Fibroblast of villous mesenchyme (primary cell): Measurements from ENCODE around the gene EPHB2. TPM values are rescaled to one million over a fixed set of nuclear protein-coding genes. Genes with fewer than 3 reads are reported as not detected.

Experiments
- DNase-seq: peaks from one replicate; pipeline ENCODE4 v3.0.0-alpha.2; 2010; ENCODE audit warnings: low read depth
- H3K4me3 ChIP-seq: 2 replicates; pipeline ENCODE4 v1.5.1; 2011; ENCODE audit warnings: low read depth, mild to moderate bottlenecking, low read length
- total RNA-seq: library from RNA; depleted of rRNA; stranded (reverse); fragments of >200 nt; gene quantifications from 2 replicates; pipeline ENCODE4 v1.2.3, GENCODE V29; 2012
- TF ChIP-seq, protein P1 (sequence below): IDR thresholded peaks from 2 replicates; pipeline ENCODE4 v1.5.1; 2012; ENCODE audit warnings: low read depth, mild to moderate bottlenecking, low read length; ENCODE audit not compliant: insufficient read depth

Gene EPHB2
- total RNA-seq, 1 donor = 4.3 TPM

DNA sequence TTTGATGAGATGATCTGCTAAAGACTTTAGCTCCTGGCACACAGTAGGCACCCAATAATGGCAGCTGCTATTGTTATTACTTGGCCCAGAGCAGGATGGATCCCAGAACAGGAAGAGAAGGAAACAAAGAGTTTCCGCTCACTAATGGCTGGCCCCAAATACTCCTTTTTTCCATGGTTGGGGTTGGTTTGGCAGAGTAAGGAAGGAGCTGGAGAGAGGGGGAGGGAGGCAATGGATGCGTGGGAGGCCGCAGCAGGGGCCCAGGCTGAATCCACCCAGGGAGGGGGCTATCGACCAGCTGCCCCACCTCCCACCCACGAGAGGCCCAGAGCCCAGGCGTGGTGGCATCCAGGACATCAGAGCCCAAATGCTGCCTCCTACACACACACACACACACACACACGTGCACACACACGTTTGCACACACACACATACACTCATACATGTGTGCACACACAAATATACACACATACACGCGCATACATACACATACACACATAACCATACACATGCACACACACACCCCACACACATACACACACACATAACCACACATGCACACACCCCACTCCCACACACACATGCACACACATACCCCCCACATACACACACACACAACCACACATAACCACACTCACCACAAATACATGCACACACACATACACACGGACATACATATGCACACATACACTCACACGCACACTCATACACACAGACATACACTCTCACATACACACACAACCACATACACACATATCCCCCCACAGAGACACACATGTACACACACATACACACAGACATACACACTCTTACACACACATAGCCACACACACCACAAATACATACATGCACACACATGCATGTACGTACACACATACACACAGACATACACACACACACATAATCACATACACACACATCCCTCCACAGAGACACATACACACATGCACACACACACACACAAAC, 32.4 kb upstream of the EPHB2 start:
- no peak for DNase-seq
- TF ChIP-seq, protein P1, sequence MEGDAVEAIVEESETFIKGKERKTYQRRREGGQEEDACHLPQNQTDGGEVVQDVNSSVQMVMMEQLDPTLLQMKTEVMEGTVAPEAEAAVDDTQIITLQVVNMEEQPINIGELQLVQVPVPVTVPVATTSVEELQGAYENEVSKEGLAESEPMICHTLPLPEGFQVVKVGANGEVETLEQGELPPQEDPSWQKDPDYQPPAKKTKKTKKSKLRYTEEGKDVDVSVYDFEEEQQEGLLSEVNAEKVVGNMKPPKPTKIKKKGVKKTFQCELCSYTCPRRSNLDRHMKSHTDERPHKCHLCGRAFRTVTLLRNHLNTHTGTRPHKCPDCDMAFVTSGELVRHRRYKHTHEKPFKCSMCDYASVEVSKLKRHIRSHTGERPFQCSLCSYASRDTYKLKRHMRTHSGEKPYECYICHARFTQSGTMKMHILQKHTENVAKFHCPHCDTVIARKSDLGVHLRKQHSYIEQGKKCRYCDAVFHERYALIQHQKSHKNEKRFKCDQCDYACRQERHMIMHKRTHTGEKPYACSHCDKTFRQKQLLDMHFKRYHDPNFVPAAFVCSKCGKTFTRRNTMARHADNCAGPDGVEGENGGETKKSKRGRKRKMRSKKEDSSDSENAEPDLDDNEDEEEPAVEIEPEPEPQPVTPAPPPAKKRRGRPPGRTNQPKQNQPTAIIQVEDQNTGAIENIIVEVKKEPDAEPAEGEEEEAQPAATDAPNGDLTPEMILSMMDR = no peak
- no peak overlapping the region for H3K4me3 ChIP-seq

DNA sequence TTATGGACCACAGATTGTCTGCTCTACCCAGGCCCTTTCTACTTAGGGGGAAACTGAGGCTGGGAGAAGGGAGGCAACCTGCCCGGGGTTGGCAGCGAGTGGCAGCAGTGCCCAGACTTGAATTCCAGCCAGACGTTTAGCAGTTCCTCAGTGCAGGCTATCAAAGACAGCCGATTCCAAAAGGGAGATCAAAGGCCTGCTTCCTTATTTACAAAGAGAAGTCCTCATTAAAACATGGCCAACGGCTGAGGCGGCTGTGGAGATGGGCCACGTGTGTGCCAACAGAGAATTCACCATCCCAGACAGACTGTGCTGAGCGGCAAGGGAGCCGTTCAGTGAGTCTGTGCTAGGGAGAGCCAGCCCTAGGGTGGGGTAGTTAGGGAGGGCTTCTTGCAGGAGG, 29.9 kb upstream of the EPHB2 start:
- no peak for DNase-seq
- H3K4me3 ChIP-seq = no peak overlapping the region
- TF ChIP-seq, protein P1 = no peak

DNA sequence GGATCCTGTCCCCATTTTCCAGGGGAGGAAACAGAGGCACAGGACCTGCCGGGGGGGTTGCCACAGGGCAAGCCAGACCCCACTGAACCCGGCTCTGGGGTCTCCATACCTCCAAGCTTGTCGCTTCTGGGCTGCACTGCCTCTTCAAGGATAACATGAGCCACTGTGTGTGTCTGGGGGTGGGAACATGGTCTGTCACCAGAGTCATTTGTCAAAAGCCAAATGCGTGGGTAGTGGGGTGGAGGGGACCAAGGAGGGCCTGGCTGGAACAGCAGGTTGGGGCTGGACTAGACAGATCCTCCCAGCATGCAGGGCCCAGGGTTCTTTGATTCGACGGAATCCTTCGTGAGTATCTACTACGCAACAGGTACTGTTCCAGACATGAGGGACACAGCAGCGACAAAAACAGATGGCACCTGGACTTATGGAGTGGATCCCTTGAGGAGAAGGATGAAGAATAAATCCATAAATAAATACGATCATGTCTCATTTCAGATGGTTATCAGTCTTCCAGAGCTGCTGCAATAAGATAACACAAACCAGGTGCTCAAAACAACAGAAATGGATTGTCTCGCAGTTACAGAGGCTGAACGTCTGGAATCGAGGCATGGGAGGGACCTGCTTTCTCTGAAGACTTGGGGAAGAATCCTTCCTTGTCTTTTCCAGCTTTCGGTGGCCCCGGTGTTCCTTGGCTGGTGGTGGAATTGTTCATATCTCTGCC, 28.9 kb upstream of the EPHB2 start:
- H3K4me3 ChIP-seq = no peak overlapping the region
- TF ChIP-seq, protein P1 = no peak
- no peak for DNase-seq

DNA sequence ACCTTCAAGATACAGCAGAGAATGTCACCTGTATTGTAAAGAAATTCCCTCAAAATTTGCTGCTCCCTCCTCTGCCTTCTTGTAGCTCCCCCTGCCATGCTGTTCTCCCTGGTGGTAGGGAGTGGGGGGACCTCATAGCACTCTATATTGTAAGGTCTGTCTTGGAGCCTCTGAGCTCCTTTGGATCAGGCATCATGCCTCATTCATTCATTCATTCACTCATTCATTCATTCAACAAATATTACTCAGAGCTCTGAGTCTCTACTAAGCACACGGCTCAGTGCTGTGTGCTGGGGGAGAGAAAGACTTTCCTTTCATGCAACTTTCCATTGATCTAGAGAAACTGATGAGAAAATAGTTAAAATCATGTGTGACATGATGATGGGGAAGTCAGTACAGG, 27.1 kb upstream of the EPHB2 start:
- TF ChIP-seq, protein P1 = no peak
- DNase-seq = no peak
- H3K4me3 ChIP-seq = no peak overlapping the region

DNA sequence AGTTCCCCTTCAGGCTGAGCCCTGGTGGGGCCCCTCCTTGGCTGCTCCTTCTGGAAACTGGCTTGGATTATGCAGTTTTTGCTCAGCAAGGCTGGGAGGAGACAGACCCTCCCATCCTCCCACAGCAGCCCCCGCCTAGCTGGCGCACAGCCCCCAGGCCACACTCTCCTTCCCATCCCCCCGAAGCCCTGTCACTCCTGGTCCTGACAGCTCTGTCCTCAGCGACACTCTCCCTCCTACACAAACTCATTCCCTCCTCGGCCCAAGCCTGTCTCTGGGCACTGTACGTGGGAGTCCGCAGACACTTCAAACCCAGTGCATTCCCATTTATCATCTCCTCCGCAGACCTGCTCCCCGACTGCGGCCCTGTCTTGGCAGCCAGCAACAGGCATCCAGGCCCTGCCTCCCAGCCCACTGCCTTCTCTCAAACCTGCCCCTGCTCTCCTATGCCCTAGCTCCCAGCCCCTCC, 25.0 kb upstream of the EPHB2 start:
- H3K4me3 ChIP-seq = no peak overlapping the region
- TF ChIP-seq, protein P1 = no peak
- DNase-seq = no peak

DNA sequence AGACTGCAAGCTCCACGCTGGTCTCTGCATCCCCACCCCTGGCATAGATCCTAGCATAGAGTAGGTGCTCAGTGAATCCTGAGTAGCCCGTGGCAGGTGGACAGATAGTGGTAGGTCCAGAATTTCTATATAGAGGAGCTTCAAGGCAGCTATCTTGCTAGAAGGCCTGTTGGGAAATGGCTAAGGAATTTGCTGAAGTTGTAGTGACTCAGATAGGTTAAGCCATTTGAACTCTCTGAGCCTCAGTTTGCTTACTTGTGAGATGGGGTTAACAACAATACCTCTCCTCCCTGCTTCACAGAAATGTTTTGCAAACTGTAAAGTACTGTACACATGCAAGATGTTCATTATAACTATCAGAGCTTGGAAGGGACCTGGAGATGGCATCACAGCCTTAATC, 23.4 kb upstream of the EPHB2 start:
- no peak overlapping the region for H3K4me3 ChIP-seq
- TF ChIP-seq, protein P1 = no peak
- no peak for DNase-seq
